ENCODE data around the gene RCBTB2. TPM values are rescaled to one million over a fixed set of nuclear protein-coding genes. Genes with fewer than 3 reads are reported as not detected.

Gene RCBTB2
- total RNA-seq, 1 donor from 2014 or later: 1.8 TPM

- no peak for DNase-seq (ENCODE audit: low read depth)
- no peaks in the 10 kb centered on the region for H3K36me3 ChIP-seq (ENCODE audit: control insufficient read depth, insufficient read depth, low read length)
- TF ChIP-seq CTCF (IDR thresholded peaks at IDR 0.05; ENCODE audit: insufficient read depth, low read length, severe bottlenecking): no peak
- H3K4me3 ChIP-seq (ENCODE audit: low read depth, low read length): no peak overlapping the region
- H3K27me3 ChIP-seq (ENCODE audit: control insufficient read depth, insufficient read depth, low read length): no peaks in the 10 kb centered on the region
- no peak for FAIRE-seq
These were observed 2.9 kb upstream of the RCBTB2 start for GRCh38 chr13:48535766-48536165.

GRCh38 chr13:48534911-48535501, 2.1 kb upstream of the RCBTB2 start:
- Histone ChIP-seq H3K27me3 (ENCODE audit: control insufficient read depth, insufficient read depth, low read length) (no peaks in the 10 kb centered on the region), H3K4me3 (ENCODE audit: low read depth, low read length) (no peak overlapping the region), H3K36me3 (ENCODE audit: control insufficient read depth, insufficient read depth, low read length) (no peaks in the 10 kb centered on the region)
- FAIRE-seq (no peak), DNase-seq (ENCODE audit: low read depth) (no peak)
- TF ChIP-seq CTCF (IDR thresholded peaks at IDR 0.05; ENCODE audit: insufficient read depth, low read length, severe bottlenecking): no peak

GRCh38 chr13:48533961-48534600, 1.2 kb upstream of the RCBTB2 start:
- TF ChIP-seq CTCF (IDR thresholded peaks at IDR 0.05; ENCODE audit: insufficient read depth, low read length, severe bottlenecking): no peak
- Histone ChIP-seq H3K27me3 (ENCODE audit: control insufficient read depth, insufficient read depth, low read length) (no peaks in the 10 kb centered on the region), H3K36me3 (ENCODE audit: control insufficient read depth, insufficient read depth, low read length) (no peaks in the 10 kb centered on the region), H3K4me3 (ENCODE audit: low read depth, low read length) (no peak overlapping the region)
- no peak for FAIRE-seq
- no peak for DNase-seq (ENCODE audit: low read depth)

- Histone ChIP-seq H3K27me3 (ENCODE audit: control insufficient read depth, insufficient read depth, low read length) (no peaks in the 10 kb centered on the region), H3K4me3 (ENCODE audit: low read depth, low read length) (peak overlapping the region; percentile 74), H3K36me3 (ENCODE audit: control insufficient read depth, insufficient read depth, low read length) (no peaks in the 10 kb centered on the region)
- no peak for TF ChIP-seq CTCF (IDR thresholded peaks at IDR 0.05; ENCODE audit: insufficient read depth, low read length, severe bottlenecking)
- FAIRE-seq (no peak), DNase-seq (ENCODE audit: low read depth) (peak; percentile 39)
These were observed 699 bp downstream of the RCBTB2 start for GRCh38 chr13:48532256-48532505.

GRCh38 chr13:48531416-48532255, 1.2 kb downstream of the RCBTB2 start:
- peak overlapping the region; percentile 74 for H3K4me3 ChIP-seq (ENCODE audit: low read depth, low read length)
- H3K27me3 ChIP-seq (ENCODE audit: control insufficient read depth, insufficient read depth, low read length): no peaks in the 10 kb centered on the region
- FAIRE-seq (no peak), DNase-seq (ENCODE audit: low read depth) (peak; percentile 45)
- TF ChIP-seq CTCF (IDR thresholded peaks at IDR 0.05; ENCODE audit: insufficient read depth, low read length, severe bottlenecking): no peak
- no peaks in the 10 kb centered on the region for H3K36me3 ChIP-seq (ENCODE audit: control insufficient read depth, insufficient read depth, low read length)

Data from bronchial epithelial cell (primary cell).